Omental fat pad (tissue), 4 donors: ENCODE measurements around the gene PWWP2B. TPM values are rescaled to one million over a fixed set of nuclear protein-coding genes. Genes with fewer than 3 reads are reported as not detected.

Source experiments
- ATAC-seq: fragments of 150-250 bp; one replicate; pipeline ENCODE4 v1.9.1; 2016; ENCODE audit warnings: mild to moderate bottlenecking, moderate library complexity; ENCODE audit not compliant: low FRiP score
- DNase-seq: peaks from one replicate; pipeline ENCODE4 v3.0.0-alpha.2; 2019; ENCODE audit warnings: low spot score
- total RNA-seq, 4 donors: library from RNA; depleted of rRNA; stranded (reverse); fragments of >200 nt; gene quantifications; one replicate each; pipeline ENCODE4 v1.1.0, GENCODE V29; 2016
- TF ChIP-seq, protein P1 (sequence below), 3 donors: fragments of 450-650 bp; IDR thresholded peaks; one replicate each; pipeline ENCODE4 v1.5.1; 2016 to 2017; ENCODE audit warnings: antibody characterized with exemption in 3 of 3, mild to moderate bottlenecking in 3 of 3, moderate library complexity in 2 of 3

Gene PWWP2B
- total RNA-seq, 4 donors from 2014 or later = 6.0 to 24.4 (median 12.2) TPM

- DNase-seq = no peak
- TF ChIP-seq, protein P1, sequence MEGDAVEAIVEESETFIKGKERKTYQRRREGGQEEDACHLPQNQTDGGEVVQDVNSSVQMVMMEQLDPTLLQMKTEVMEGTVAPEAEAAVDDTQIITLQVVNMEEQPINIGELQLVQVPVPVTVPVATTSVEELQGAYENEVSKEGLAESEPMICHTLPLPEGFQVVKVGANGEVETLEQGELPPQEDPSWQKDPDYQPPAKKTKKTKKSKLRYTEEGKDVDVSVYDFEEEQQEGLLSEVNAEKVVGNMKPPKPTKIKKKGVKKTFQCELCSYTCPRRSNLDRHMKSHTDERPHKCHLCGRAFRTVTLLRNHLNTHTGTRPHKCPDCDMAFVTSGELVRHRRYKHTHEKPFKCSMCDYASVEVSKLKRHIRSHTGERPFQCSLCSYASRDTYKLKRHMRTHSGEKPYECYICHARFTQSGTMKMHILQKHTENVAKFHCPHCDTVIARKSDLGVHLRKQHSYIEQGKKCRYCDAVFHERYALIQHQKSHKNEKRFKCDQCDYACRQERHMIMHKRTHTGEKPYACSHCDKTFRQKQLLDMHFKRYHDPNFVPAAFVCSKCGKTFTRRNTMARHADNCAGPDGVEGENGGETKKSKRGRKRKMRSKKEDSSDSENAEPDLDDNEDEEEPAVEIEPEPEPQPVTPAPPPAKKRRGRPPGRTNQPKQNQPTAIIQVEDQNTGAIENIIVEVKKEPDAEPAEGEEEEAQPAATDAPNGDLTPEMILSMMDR (IDR thresholded peaks at IDR 0.05) = no peak
- no peak for ATAC-seq
Observed at GRCh38 chr10:132391676-132392020, 5.4 kb upstream of the PWWP2B start.

- ATAC-seq = no peak
- TF ChIP-seq, protein P1 (IDR thresholded peaks at IDR 0.05) = no peak
- DNase-seq = no peak
Observed at GRCh38 chr10:132392184-132392800, 4.7 kb upstream of the PWWP2B start.

DNA sequence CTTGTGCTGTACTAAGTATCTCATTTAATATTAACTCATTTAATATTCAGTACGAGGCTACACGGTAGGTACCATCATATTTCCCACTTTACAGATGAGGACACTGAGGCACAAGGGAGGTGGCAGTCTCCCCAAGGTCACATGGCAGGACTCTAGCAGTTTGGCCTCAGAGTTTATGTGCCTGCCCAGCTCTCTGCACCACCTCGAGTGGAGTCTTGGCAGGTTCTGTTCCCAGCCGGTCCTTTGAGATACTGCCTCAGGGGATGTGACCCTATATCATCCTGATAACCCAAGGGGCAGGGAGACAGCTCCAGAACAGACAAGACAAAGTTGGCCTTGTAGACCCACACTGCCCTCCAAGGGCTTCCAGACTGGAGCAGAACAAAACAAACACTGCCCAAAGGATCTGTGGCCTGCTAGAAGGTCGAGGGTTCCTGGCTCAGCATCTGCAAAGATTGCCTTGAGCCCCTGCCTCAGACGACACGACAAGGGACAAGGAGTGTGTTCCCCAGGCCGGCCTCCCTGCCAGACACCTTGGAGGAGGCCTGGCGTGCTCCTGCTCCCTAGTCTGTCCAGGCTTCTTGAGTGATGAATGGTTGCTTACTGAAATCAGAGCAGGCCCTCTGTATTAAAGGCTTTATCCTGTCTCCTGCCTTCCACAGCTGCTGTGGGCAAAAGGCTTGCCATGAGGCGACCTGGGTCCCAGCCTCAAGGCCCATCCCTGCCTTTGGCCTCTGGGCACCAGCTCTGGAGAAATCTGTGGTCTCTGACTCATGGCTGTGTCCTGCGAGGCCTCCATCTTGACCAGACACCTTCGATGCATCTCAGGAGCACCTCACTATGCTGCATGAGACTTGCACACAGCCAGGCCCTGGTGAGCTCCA lies 3.9 kb upstream of the PWWP2B start:
- ATAC-seq (no peak), DNase-seq (no peak)
- TF ChIP-seq, protein P1 (IDR thresholded peaks at IDR 0.05) = no peak

GRCh38 chr10:132393695-132394181 lies 3.3 kb upstream of the PWWP2B start:
- DNase-seq = no peak
- TF ChIP-seq, protein P1 (IDR thresholded peaks at IDR 0.05) = no peak
- no peak for ATAC-seq

DNA sequence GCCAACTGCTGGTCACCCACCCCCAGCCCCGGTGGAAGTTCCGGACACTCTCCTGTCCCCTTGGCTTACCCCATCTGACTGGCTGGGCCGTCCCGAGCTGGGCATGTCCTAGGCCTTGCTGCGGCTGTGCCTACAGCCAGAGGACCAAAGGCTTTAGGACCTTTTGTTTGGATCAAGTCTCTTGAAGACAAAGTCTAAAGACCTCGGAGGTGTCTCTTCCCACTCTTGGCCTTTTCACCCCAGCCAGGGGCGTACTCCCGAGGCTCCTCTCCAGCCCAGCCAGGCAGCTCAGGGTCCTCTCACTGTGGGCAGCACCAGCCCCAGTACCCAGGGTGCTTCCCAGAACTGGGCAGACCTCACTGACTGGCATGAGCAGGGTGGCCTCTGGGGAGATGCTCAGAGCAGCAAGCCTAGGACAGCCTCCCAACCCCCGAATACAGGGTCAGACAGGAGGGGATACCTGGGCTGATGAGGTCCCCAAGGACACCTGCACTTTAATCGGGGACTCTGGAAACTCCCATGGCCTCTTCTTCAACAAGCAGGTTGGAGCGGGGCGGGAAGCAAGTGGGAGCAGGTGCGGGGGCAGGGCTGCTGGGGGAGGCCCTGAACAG lies 2.7 kb upstream of the PWWP2B start:
- ATAC-seq (no peak), DNase-seq (no peak)
- TF ChIP-seq, protein P1 (IDR thresholded peaks at IDR 0.05) = no peak

GRCh38 chr10:132394936-132395703 lies 1.9 kb upstream of the PWWP2B start:
- DNase-seq (no peak), ATAC-seq (peak; percentile 12)
- TF ChIP-seq, protein P1 (IDR thresholded peaks at IDR 0.05) = no peak
